ENCODE data around the gene OPCML.
A peak's percentile ranks its signal among the peaks of the same experiment; 100 is the strongest.

The OPCML gene

DNA sequence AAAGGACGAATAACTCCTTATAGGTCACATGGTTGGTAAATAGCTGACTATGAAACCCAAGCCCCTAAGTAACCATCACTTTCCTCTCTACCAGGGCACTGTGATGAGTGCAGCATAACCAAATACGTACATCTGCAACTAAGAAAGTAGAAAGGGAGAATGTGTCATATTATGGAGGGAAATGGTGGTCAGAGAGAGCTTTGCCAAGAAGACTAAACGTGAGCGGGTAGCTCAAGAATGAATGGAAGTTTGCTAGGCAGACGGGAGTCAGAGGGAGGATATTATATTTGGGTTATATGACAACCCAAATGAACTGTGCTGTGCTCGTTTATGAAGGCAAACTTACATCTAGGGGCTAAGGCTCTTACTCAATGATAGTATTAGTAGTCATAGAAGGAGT, 537.3 kb downstream of the OPCML start:
- Histone ChIP-seq H3K27me3 (ENCODE audit: insufficient read depth, low read depth, severe bottlenecking) (no peaks in the 10 kb centered on the region), H3K27ac (no peak overlapping the region), H3K4me3 (ENCODE audit: low read depth, low read length) (no peak overlapping the region), H3K9me3 (ENCODE audit: severe bottlenecking) (no peaks in the 10 kb centered on the region), H3K36me3 (no peaks in the 10 kb centered on the region)
- TF ChIP-seq, protein P1, sequence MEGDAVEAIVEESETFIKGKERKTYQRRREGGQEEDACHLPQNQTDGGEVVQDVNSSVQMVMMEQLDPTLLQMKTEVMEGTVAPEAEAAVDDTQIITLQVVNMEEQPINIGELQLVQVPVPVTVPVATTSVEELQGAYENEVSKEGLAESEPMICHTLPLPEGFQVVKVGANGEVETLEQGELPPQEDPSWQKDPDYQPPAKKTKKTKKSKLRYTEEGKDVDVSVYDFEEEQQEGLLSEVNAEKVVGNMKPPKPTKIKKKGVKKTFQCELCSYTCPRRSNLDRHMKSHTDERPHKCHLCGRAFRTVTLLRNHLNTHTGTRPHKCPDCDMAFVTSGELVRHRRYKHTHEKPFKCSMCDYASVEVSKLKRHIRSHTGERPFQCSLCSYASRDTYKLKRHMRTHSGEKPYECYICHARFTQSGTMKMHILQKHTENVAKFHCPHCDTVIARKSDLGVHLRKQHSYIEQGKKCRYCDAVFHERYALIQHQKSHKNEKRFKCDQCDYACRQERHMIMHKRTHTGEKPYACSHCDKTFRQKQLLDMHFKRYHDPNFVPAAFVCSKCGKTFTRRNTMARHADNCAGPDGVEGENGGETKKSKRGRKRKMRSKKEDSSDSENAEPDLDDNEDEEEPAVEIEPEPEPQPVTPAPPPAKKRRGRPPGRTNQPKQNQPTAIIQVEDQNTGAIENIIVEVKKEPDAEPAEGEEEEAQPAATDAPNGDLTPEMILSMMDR (IDR thresholded peaks at IDR 0.05; ENCODE audit: low read depth, low read length), result no peak
- DNase-seq, result no peak

DNA sequence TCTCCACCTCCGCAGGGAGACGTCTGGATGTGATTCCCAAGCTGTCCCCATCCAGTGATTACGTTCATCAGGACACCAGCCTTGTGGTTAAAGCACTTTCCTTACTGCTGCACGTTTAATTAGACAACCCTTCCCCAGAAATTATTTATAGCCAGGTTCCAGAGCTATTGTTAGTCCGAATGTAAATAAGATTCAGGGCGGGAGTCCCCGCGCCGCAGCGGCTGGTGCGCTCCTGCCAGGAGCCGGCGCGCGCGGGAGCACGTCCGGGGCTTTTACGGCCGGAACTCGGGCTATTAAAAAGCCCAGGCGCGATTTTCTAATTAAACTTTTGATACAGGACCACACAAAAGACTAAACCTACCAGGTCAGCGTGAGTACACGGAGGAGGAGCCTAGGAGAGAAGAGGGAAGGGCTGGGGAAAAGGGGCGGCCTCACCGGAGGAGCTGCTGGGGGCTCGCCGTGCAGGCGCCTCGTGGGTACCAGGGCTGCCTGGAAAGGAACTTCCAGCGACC, 538.3 kb downstream of the OPCML start:
- no peaks in the 10 kb centered on the region for H3K27me3 ChIP-seq (ENCODE audit: insufficient read depth, low read depth, severe bottlenecking)

DNA sequence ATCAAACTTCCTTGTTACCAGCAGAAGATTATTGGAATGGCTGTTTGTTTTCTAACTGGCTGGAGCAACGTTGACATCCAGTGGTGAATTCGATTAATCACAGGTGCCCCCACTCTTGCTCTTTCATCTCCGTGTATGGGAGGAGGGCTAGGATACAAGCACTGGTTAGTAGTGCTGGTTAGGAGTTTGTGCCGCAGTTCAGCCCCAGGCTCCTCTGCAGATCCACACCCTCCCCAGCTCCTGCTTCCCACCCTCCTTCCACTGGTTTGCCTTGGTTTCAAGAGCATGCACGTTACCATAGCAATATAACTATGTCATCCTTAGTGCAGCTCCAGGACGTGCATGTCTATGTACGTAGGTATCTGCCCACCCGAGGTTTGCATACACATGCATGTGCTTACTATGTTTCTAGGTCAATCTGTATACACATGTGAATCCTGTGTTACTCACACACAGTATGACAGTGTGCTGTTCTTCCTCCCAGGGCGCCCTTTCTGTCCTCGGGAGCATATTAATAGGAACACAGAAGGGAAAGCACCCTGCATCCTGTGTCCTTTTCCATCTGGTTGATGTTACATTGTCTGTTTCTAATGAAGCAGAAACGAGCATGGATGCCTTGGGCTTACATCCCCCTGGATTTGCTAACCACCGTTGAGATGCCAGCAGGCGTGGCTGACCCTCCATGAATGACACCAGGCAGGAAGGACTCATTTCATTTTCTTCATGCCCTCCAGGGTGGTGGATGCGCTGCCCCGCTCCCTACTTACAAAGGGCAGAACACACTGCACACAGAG, 539.3 kb downstream of the OPCML start:
- DNase-seq, result peak; percentile 26
- no peaks in the 10 kb centered on the region for H3K9me3 ChIP-seq (ENCODE audit: severe bottlenecking)

More for the DNA sequence above, 538.3 kb downstream of the OPCML start:
- no peak for DNase-seq
- Histone ChIP-seq H3K4me3 (ENCODE audit: low read depth, low read length) (peak overlapping the region; percentile 42), H3K27ac (no peak overlapping the region), H3K36me3 (no peaks in the 10 kb centered on the region), H3K9me3 (ENCODE audit: severe bottlenecking) (no peaks in the 10 kb centered on the region)
- TF ChIP-seq, protein P1 (IDR thresholded peaks at IDR 0.05; ENCODE audit: low read depth, low read length), result no peak

DNA sequence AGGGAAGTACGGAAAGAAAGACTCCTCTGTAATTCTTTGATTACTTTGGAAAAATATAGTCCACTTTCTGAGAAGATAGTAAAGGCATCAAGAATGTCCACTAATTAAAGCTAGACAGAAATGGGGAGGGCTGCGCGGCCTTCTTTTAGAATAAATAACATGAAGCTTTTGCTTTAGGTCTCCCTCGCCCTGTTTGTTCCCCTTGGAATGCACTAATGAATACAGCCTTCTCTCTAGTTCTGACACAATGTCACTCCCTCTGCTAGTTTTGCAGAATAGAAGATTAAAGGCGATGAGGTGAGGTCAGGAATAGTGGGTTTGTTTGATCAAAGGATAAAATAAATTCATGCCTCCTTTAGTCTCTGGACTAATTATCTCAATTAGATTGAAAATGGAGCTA, 543.9 kb downstream of the OPCML start:
- TF ChIP-seq, protein P1 (IDR thresholded peaks at IDR 0.05; ENCODE audit: low read depth, low read length), result no peak
- DNase-seq, result no peak
- Histone ChIP-seq H3K27me3 (ENCODE audit: insufficient read depth, low read depth, severe bottlenecking) (no peaks in the 10 kb centered on the region), H3K9me3 (ENCODE audit: severe bottlenecking) (no peaks in the 10 kb centered on the region), H3K27ac (no peak overlapping the region), H3K36me3 (no peaks in the 10 kb centered on the region), H3K4me3 (ENCODE audit: low read depth, low read length) (no peak overlapping the region)

More for the DNA sequence above, 539.3 kb downstream of the OPCML start:
- Histone ChIP-seq H3K4me3 (ENCODE audit: low read depth, low read length) (no peak overlapping the region), H3K27me3 (ENCODE audit: insufficient read depth, low read depth, severe bottlenecking) (no peaks in the 10 kb centered on the region), H3K27ac (no peak overlapping the region), H3K36me3 (no peaks in the 10 kb centered on the region)
- TF ChIP-seq, protein P1 (IDR thresholded peaks at IDR 0.05; ENCODE audit: low read depth, low read length), result peak; percentile 41; the same call in 1 of the 2 replicates

DNA sequence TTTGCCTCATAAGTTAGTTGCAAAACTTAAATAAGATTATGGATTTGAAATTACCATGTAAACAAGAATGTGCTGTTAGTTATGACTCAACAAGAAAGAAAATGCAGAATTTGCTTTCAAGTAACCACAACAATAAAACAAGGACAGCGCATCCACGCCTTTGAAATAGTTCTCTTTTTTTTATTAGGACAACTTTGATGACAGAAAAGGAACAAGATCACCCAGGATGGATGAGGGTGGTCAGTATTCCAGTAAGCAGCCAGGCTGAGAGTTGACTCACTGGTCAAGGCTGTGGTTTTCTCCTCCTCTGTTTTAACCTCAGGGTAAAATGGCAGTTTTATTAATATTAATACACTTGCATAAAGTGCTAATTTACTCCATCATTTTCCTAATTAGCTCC, 544.4 kb downstream of the OPCML start:
- DNase-seq, result no peak

More for the DNA sequence above, 544.4 kb downstream of the OPCML start:
- no peaks in the 10 kb centered on the region for H3K27me3 ChIP-seq (ENCODE audit: insufficient read depth, low read depth, severe bottlenecking)
- no peaks in the 10 kb centered on the region for H3K36me3 ChIP-seq
- H3K27ac ChIP-seq, result no peak overlapping the region
- no peak overlapping the region for H3K4me3 ChIP-seq (ENCODE audit: low read depth, low read length)
- TF ChIP-seq, protein P1 (IDR thresholded peaks at IDR 0.05; ENCODE audit: low read depth, low read length), result no peak
- H3K9me3 ChIP-seq (ENCODE audit: severe bottlenecking), result no peaks in the 10 kb centered on the region

All from WERI-Rb-1 (cell line).